ENCODE data around the gene SSBP3. TPM values are rescaled to one million over a fixed set of nuclear protein-coding genes. Genes with fewer than 3 reads are reported as not detected.
"Not testable (repeated sequence)": the region's sequence is repeated elsewhere in the genome, so short reads cannot be mapped to it uniquely, and the experiment has no call there.

Gene SSBP3
- total RNA-seq, 1 donor from 2014 or later: 84.4 TPM

- no peak overlapping the region for H3K27ac Mint-ChIP-seq
- intact Hi-C loops (cut with micrococcal nuclease): no loop called here
- no peak for DNase-seq (ENCODE audit: low spot score)
- no peak overlapping the region for H3K4me3 Mint-ChIP-seq (ENCODE audit: low read depth)
- H3K27me3 Mint-ChIP-seq (ENCODE audit: low read depth): no peaks in the 10 kb centered on the region
- H3K9me3 Mint-ChIP-seq: no peaks in the 10 kb centered on the region
- H3K4me1 Mint-ChIP-seq (ENCODE audit: low read depth): peaks cover 10% of the 10 kb centered on the region
- no peaks in the 10 kb centered on the region for H3K36me3 Mint-ChIP-seq (ENCODE audit: low read depth)
Measured at GRCh38 chr1:54347955-54348699, 58.1 kb downstream of the SSBP3 start.

- Mint-ChIP-seq H3K27me3 (ENCODE audit: low read depth) (no peaks in the 10 kb centered on the region), H3K27ac (no peak overlapping the region), H3K4me3 (ENCODE audit: low read depth) (no peak overlapping the region), H3K9me3 (no peaks in the 10 kb centered on the region), H3K4me1 (ENCODE audit: low read depth) (peaks cover 7% of the 10 kb centered on the region), H3K36me3 (ENCODE audit: low read depth) (no peaks in the 10 kb centered on the region)
- intact Hi-C loops (cut with micrococcal nuclease): no loop called here
- no peak for DNase-seq (ENCODE audit: low spot score)
Measured at GRCh38 chr1:54347261-54347954, 58.8 kb downstream of the SSBP3 start.

- DNase-seq (ENCODE audit: low spot score); intact Hi-C loops (cut with micrococcal nuclease); H3K36me3 Mint-ChIP-seq (ENCODE audit: low read depth); H3K4me1 Mint-ChIP-seq (ENCODE audit: low read depth); H3K4me3 Mint-ChIP-seq (ENCODE audit: low read depth); H3K9me3 Mint-ChIP-seq; H3K27ac Mint-ChIP-seq; H3K27me3 Mint-ChIP-seq (ENCODE audit: low read depth): not testable (repeated sequence)
Measured at GRCh38 chr1:54345548-54345947, 60.6 kb downstream of the SSBP3 start.

- Mint-ChIP-seq H3K4me1 (ENCODE audit: low read depth) (peaks cover 6% of the 10 kb centered on the region), H3K36me3 (ENCODE audit: low read depth) (peaks cover 4% of the 10 kb centered on the region), H3K4me3 (ENCODE audit: low read depth) (no peak overlapping the region), H3K27me3 (ENCODE audit: low read depth) (no peaks in the 10 kb centered on the region), H3K27ac (no peak overlapping the region), H3K9me3 (no peaks in the 10 kb centered on the region)
- DNase-seq (ENCODE audit: low spot score): no peak
- intact Hi-C loops (cut with micrococcal nuclease): no loop called here
Measured at GRCh38 chr1:54345116-54345515, 61.1 kb downstream of the SSBP3 start.

GRCh38 chr1:54342742-54343687 lies 63.2 kb downstream of the SSBP3 start:
- Mint-ChIP-seq H3K9me3 (no peaks in the 10 kb centered on the region), H3K27me3 (ENCODE audit: low read depth) (no peaks in the 10 kb centered on the region), H3K4me3 (ENCODE audit: low read depth) (no peak overlapping the region), H3K4me1 (ENCODE audit: low read depth) (peaks cover 9% of the 10 kb centered on the region), H3K27ac (no peak overlapping the region), H3K36me3 (ENCODE audit: low read depth) (peaks cover 6% of the 10 kb centered on the region)
- no peak for DNase-seq (ENCODE audit: low spot score)
- intact Hi-C loops (cut with micrococcal nuclease): no loop called here

GRCh38 chr1:54342288-54342687 lies 63.9 kb downstream of the SSBP3 start:
- no peaks in the 10 kb centered on the region for H3K9me3 Mint-ChIP-seq
- peaks cover 7% of the 10 kb centered on the region for H3K4me1 Mint-ChIP-seq (ENCODE audit: low read depth)
- no peaks in the 10 kb centered on the region for H3K27me3 Mint-ChIP-seq (ENCODE audit: low read depth)

GRCh38 chr1:54341763-54342162 lies 64.4 kb downstream of the SSBP3 start:
- H3K4me3 Mint-ChIP-seq (ENCODE audit: low read depth): no peak overlapping the region
- no peaks in the 10 kb centered on the region for H3K9me3 Mint-ChIP-seq
- H3K27me3 Mint-ChIP-seq (ENCODE audit: low read depth): no peaks in the 10 kb centered on the region
- intact Hi-C loops (cut with micrococcal nuclease): no loop called here
- H3K27ac Mint-ChIP-seq: no peak overlapping the region
- DNase-seq (ENCODE audit: low spot score): no peak
- peaks cover 7% of the 10 kb centered on the region for H3K4me1 Mint-ChIP-seq (ENCODE audit: low read depth)
- H3K36me3 Mint-ChIP-seq (ENCODE audit: low read depth): peaks cover 7% of the 10 kb centered on the region

More at GRCh38 chr1:54342288-54342687, 63.9 kb downstream of the SSBP3 start:
- Mint-ChIP-seq H3K36me3 (ENCODE audit: low read depth) (peaks cover 7% of the 10 kb centered on the region), H3K27ac (no peak overlapping the region), H3K4me3 (ENCODE audit: low read depth) (no peak overlapping the region)
- intact Hi-C loops (cut with micrococcal nuclease): no loop called here
- no peak for DNase-seq (ENCODE audit: low spot score)

- H3K4me3 Mint-ChIP-seq (ENCODE audit: low read depth): no peak overlapping the region
- no peak for DNase-seq (ENCODE audit: low spot score)
- no peaks in the 10 kb centered on the region for H3K9me3 Mint-ChIP-seq
- H3K27me3 Mint-ChIP-seq (ENCODE audit: low read depth): no peaks in the 10 kb centered on the region
- H3K36me3 Mint-ChIP-seq (ENCODE audit: low read depth): peaks cover 7% of the 10 kb centered on the region
- H3K4me1 Mint-ChIP-seq (ENCODE audit: low read depth): peaks cover 7% of the 10 kb centered on the region
- intact Hi-C loops (cut with micrococcal nuclease): no loop called here
- no peak overlapping the region for H3K27ac Mint-ChIP-seq
Measured at GRCh38 chr1:54340878-54341277, 65.3 kb downstream of the SSBP3 start.

- peaks cover 7% of the 10 kb centered on the region for H3K4me1 Mint-ChIP-seq (ENCODE audit: low read depth)
- H3K4me3 Mint-ChIP-seq (ENCODE audit: low read depth): no peak overlapping the region
- H3K36me3 Mint-ChIP-seq (ENCODE audit: low read depth): peaks cover 11% of the 10 kb centered on the region
- no peak for DNase-seq (ENCODE audit: low spot score)
- no peaks in the 10 kb centered on the region for H3K9me3 Mint-ChIP-seq
- H3K27me3 Mint-ChIP-seq (ENCODE audit: low read depth): no peaks in the 10 kb centered on the region
- no peak overlapping the region for H3K27ac Mint-ChIP-seq
- intact Hi-C loops (cut with micrococcal nuclease): no loop called here
Measured at GRCh38 chr1:54340434-54340833, 65.8 kb downstream of the SSBP3 start.

GRCh38 chr1:54339126-54339525 lies 67.1 kb downstream of the SSBP3 start:
- Mint-ChIP-seq H3K36me3 (ENCODE audit: low read depth) (peaks cover 12% of the 10 kb centered on the region), H3K4me3 (ENCODE audit: low read depth) (no peak overlapping the region), H3K9me3 (no peaks in the 10 kb centered on the region), H3K4me1 (ENCODE audit: low read depth) (peaks cover 7% of the 10 kb centered on the region), H3K27ac (no peak overlapping the region), H3K27me3 (ENCODE audit: low read depth) (no peaks in the 10 kb centered on the region)
- DNase-seq (ENCODE audit: low spot score): no peak
- intact Hi-C loops (cut with micrococcal nuclease): no loop called here

GRCh38 chr1:54338464-54338863 lies 67.7 kb downstream of the SSBP3 start:
- no peak overlapping the region for H3K27ac Mint-ChIP-seq
- no peak for DNase-seq (ENCODE audit: low spot score)
- intact Hi-C loops (cut with micrococcal nuclease): no loop called here
- no peaks in the 10 kb centered on the region for H3K9me3 Mint-ChIP-seq
- no peak overlapping the region for H3K4me3 Mint-ChIP-seq (ENCODE audit: low read depth)
- peaks cover 7% of the 10 kb centered on the region for H3K4me1 Mint-ChIP-seq (ENCODE audit: low read depth)
- no peaks in the 10 kb centered on the region for H3K27me3 Mint-ChIP-seq (ENCODE audit: low read depth)
- H3K36me3 Mint-ChIP-seq (ENCODE audit: low read depth): peaks cover 12% of the 10 kb centered on the region

GRCh38 chr1:54337928-54338327 lies 68.3 kb downstream of the SSBP3 start:
- H3K4me1 Mint-ChIP-seq (ENCODE audit: low read depth): peaks cover 7% of the 10 kb centered on the region
- H3K27me3 Mint-ChIP-seq (ENCODE audit: low read depth): no peaks in the 10 kb centered on the region
- no peaks in the 10 kb centered on the region for H3K9me3 Mint-ChIP-seq
- intact Hi-C loops (cut with micrococcal nuclease): no loop called here
- H3K4me3 Mint-ChIP-seq (ENCODE audit: low read depth): no peak overlapping the region
- peaks cover 12% of the 10 kb centered on the region for H3K36me3 Mint-ChIP-seq (ENCODE audit: low read depth)
- no peak overlapping the region for H3K27ac Mint-ChIP-seq
- no peak for DNase-seq (ENCODE audit: low spot score)
